CD14-positive monocyte (primary cell): Measurements from ENCODE around the gene MECP2. TPM values are rescaled to one million over a fixed set of nuclear protein-coding genes. Genes with fewer than 3 reads are reported as not detected.

Experiments
- DNase-seq, 3 donors: peaks; one replicate each; pipeline ENCODE4 v3.0.0-alpha.2; 2011 to 2022
- H2AFZ ChIP-seq: 2 replicates; pipeline ENCODE4 v1.6.0; 2012; ENCODE audit warnings: mild to moderate bottlenecking, low read depth, low read length, inconsistent platforms; ENCODE audit not compliant: insufficient read depth, poor library complexity, severe bottlenecking
- H3K27ac ChIP-seq, 2 donors: 1 replicate in 1 of 2; 2 replicates in 1 of 2; pipeline ENCODE4 v1.5.1; 2012 to 2013; ENCODE audit warnings: low read length in 2 of 2, control low read depth in 1 of 2, inconsistent platforms in 1 of 2, low read depth in 1 of 2, mild to moderate bottlenecking in 1 of 2
- H3K27me3 ChIP-seq, 2 donors: one replicate each; pipeline versions ENCODE4 v1.6.0 to v1.6.1; 2011 to 2013; ENCODE audit warnings: low read length in 2 of 2; ENCODE audit not compliant: control insufficient read depth in 2 of 2, insufficient read depth in 2 of 2
- H3K36me3 ChIP-seq, 2 donors: replicated peaks in 1 of 2; 1 replicate in 1 of 2; 2 replicates in 1 of 2; pipeline versions ENCODE4 v1.5.1 to v1.6.1; 2012 to 2013; ENCODE audit warnings: low read length in 2 of 2, control low read depth in 1 of 2, inconsistent platforms in 1 of 2, mild to moderate bottlenecking in 1 of 2; ENCODE audit not compliant: insufficient read depth in 2 of 2, control insufficient read depth in 1 of 2
- H3K4me1 ChIP-seq, 2 donors: 1 replicate in 1 of 2; 2 replicates in 1 of 2; pipeline versions ENCODE4 v1.5.1 to v1.6.1; 2012 to 2013; ENCODE audit warnings: low read length in 2 of 2, control low read depth in 1 of 2, inconsistent platforms in 1 of 2, mild to moderate bottlenecking in 1 of 2, moderate library complexity in 1 of 2; ENCODE audit not compliant: insufficient read depth in 2 of 2, control insufficient read depth in 1 of 2
- H3K4me2 ChIP-seq: replicated peaks from 2 replicates; pipeline ENCODE3; 2012; ENCODE audit warnings: low read length, moderate library complexity, mild to moderate bottlenecking; ENCODE audit not compliant: poor library complexity, severe bottlenecking; ENCODE audit errors: extremely low read depth
- H3K4me3 ChIP-seq, 3 experiments: fragments of 200-600 bp in 1 of 3; sonication (generic) in 1 of 3; replicated peaks in 1 of 3; 1 replicate in 2 of 3; 2 replicates in 1 of 3; pipeline ENCODE4 v1.5.1; 2011 to 2013; ENCODE audit warnings: low read length in 3 of 3, mild to moderate bottlenecking in 3 of 3, control low read depth in 2 of 3, low read depth in 2 of 3, inconsistent platforms in 1 of 3, moderate library complexity in 1 of 3
- H3K79me2 ChIP-seq: 2 replicates; pipeline ENCODE4 v1.6.0; 2012; ENCODE audit warnings: mild to moderate bottlenecking, control low read depth, inconsistent platforms, low read length, moderate library complexity; ENCODE audit not compliant: insufficient read depth
- H3K9ac ChIP-seq: 2 replicates; pipeline ENCODE4 v1.6.0; 2017; ENCODE audit warnings: low read length, mild to moderate bottlenecking; ENCODE audit not compliant: insufficient read depth, poor library complexity, severe bottlenecking
- H3K9me3 ChIP-seq, 2 donors: replicated peaks in 1 of 2; 1 replicate in 1 of 2; 2 replicates in 1 of 2; pipeline versions ENCODE4 v1.5.1 to v1.6.1; 2012 to 2013; ENCODE audit warnings: low read length in 2 of 2, control low read depth in 1 of 2; ENCODE audit not compliant: control insufficient read depth in 1 of 2, insufficient read depth in 1 of 2
- H4K20me1 ChIP-seq: 2 replicates; pipeline ENCODE4 v1.6.0; 2012; ENCODE audit warnings: mild to moderate bottlenecking, low read length, control low read depth, moderate library complexity; ENCODE audit not compliant: insufficient read depth
- H3K27ac Mint-ChIP-seq, 7 donors: one replicate each; pipeline ENCODE4 v1.8.0; 2020; ENCODE audit warnings: mild to moderate bottlenecking in 7 of 7, mixed read lengths in 7 of 7, moderate library complexity in 6 of 7, inconsistent platforms in 2 of 7
- H3K27me3 Mint-ChIP-seq, 3 donors: one replicate each; pipeline ENCODE4 v1.8.0; 2021 to 2022; ENCODE audit warnings: low read depth in 3 of 3, mild to moderate bottlenecking in 3 of 3, mixed read lengths in 3 of 3, moderate library complexity in 3 of 3, inconsistent platforms in 1 of 3
- H3K36me3 Mint-ChIP-seq, 2 donors: one replicate each; pipeline ENCODE4 v1.8.0; 2020; ENCODE audit warnings: mixed read lengths in 2 of 2, inconsistent platforms in 1 of 2, mild to moderate bottlenecking in 1 of 2
- H3K4me1 Mint-ChIP-seq: one replicate; pipeline ENCODE4 v1.8.0; 2020; ENCODE audit warnings: mild to moderate bottlenecking, mixed read lengths
- H3K4me3 Mint-ChIP-seq, 2 donors: one replicate each; pipeline ENCODE4 v1.8.0; 2020; ENCODE audit warnings: mild to moderate bottlenecking in 2 of 2, mixed read lengths in 2 of 2, moderate library complexity in 1 of 2
- H3K9me3 Mint-ChIP-seq, 7 donors: one replicate each; pipeline ENCODE4 v1.8.0; 2020 to 2022; ENCODE audit warnings: mixed read lengths in 7 of 7, mild to moderate bottlenecking in 6 of 7, moderate library complexity in 6 of 7, inconsistent platforms in 2 of 7
- CTCF ChIP-seq: fragments of 200-600 bp; IDR thresholded peaks from one replicate; pipeline ENCODE4 v1.8.0; 2022; ENCODE audit warnings: antibody characterized with exemption, mild to moderate bottlenecking
- WGBS: methylation state at CpG from one replicate; pipeline ENCODE4 v1.1.5; 2013; ENCODE audit warnings: missing lambda C conversion rate; ENCODE audit not compliant: insufficient coverage; 5-methylcytosine and 5-hydroxymethylcytosine counted together
- intact Hi-C, 2 donors: fragments of 100-400 bp; cut with micrococcal nuclease; formaldehyde crosslinking; loops; one replicate each; pipeline versions ENCODE4 v1.15.0 to v1.15.1; 2023
- polyA plus RNA-seq, 3 donors: library from polyadenylated mRNA; depleted of rRNA in 1 of 3; unstranded in 2 of 3; stranded (reverse) in 1 of 3; fragments of 300-500 nt in 2 of 3; fragments of >200 nt in 1 of 3; fragmentation: Illumina TruSeq in 2 of 3; gene quantifications; 1 replicate in 2 of 3; 2 replicates in 1 of 3; pipeline ENCODE4 v1.2.3, GENCODE V29; 2012 to 2021

MECP2 gene
- polyA plus RNA-seq, 3 donors, result 5.2 to 21.2 (median 9.6) TPM

DNA sequence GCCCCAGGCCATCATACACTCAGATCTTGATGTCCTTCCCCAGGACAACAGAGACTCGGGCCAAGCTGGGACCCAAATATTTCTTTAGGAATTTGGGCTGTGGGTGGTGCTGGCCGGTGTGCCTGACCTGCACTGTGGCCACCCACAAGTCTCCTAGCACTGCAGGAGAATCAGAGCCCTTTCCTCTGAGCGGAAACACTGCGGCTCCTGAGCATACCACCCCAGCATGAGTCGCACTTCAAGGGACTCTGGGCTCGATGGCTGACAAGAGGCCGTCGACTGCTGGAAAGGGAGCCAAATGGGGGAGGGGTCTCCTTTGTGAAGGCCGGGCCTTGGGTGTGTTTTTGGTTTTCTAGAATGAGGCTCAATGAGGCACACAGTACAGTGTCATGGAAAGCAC lies 64.9 kb downstream of the MECP2 start:
- Mint-ChIP-seq H3K27me3 (peaks cover 0 to 37% (median 0%) of the 10 kb centered on the region in 3 donors), H3K9me3 (peaks cover 0 to 8% (median 0%) of the 10 kb centered on the region in 7 donors), H3K4me3 (no peak overlapping the region), H3K27ac (no peak overlapping the region), H3K4me1 (no peaks in the 10 kb centered on the region), H3K36me3 (peaks cover 52 to 68% of the 10 kb centered on the region in 2 donors)
- H2AFZ ChIP-seq, result no peak overlapping the region
- H4K20me1 ChIP-seq, result peaks cover 54% of the 10 kb centered on the region
- H3K27ac ChIP-seq, result no peak overlapping the region
- H3K27me3 ChIP-seq, result no peaks in the 10 kb centered on the region
- 85% methylated on average over 2 of the region's 9 CpGs for WGBS
- TF ChIP-seq CTCF, result no peak
- no peaks in the 10 kb centered on the region for H3K4me1 ChIP-seq
- DNase-seq, result no peak
- no peak overlapping the region for H3K9ac ChIP-seq
- H3K79me2 ChIP-seq, result peaks cover 37% of the 10 kb centered on the region
- H3K4me2 ChIP-seq, result no peak overlapping the region
- no peaks in the 10 kb centered on the region for H3K9me3 ChIP-seq
- intact Hi-C loops, result no loop called here
- H3K36me3 ChIP-seq, result peaks cover 37 to 72% of the 10 kb centered on the region in 2 donors
- no peak overlapping the region for H3K4me3 ChIP-seq

- H3K27ac ChIP-seq, result no peak overlapping the region
- H3K9ac ChIP-seq, result no peak overlapping the region
- H3K36me3 ChIP-seq, result peaks cover 41 to 77% of the 10 kb centered on the region in 2 donors
- peaks cover 0 to 8% (median 0%) of the 10 kb centered on the region in 7 donors for H3K9me3 Mint-ChIP-seq
- H3K4me3 Mint-ChIP-seq, result no peak overlapping the region
- WGBS, result 100% methylated on average over 3 of the region's 11 CpGs
- H3K79me2 ChIP-seq, result peaks cover 34% of the 10 kb centered on the region
- H3K4me2 ChIP-seq, result no peak overlapping the region
- intact Hi-C loops, result no loop called here
- H3K27me3 ChIP-seq, result no peaks in the 10 kb centered on the region
- H2AFZ ChIP-seq, result no peak overlapping the region
- peak overlapping the region in 1 of 7 donors; percentile 42 for H3K27ac Mint-ChIP-seq
- no peaks in the 10 kb centered on the region for H3K9me3 ChIP-seq
- no peak overlapping the region for H3K4me3 ChIP-seq
- no peaks in the 10 kb centered on the region for H3K4me1 Mint-ChIP-seq
- H3K27me3 Mint-ChIP-seq, result peaks cover 0 to 41% (median 0%) of the 10 kb centered on the region in 3 donors
- no peak for DNase-seq
- H3K4me1 ChIP-seq, result no peaks in the 10 kb centered on the region
- peaks cover 57 to 71% of the 10 kb centered on the region in 2 donors for H3K36me3 Mint-ChIP-seq
- peaks cover 57% of the 10 kb centered on the region for H4K20me1 ChIP-seq
- TF ChIP-seq CTCF, result no peak
Measured at GRCh38 chrX:154032160-154032559, 65.4 kb downstream of the MECP2 start.
